Measurements from ENCODE around the gene MPST. TPM values are rescaled to one million over a fixed set of nuclear protein-coding genes. Genes with fewer than 3 reads are reported as not detected.

Gene MPST
- total and polyA plus RNA-seq, 2 donors from 2014 or later: 44.4 to 167 TPM

DNA sequence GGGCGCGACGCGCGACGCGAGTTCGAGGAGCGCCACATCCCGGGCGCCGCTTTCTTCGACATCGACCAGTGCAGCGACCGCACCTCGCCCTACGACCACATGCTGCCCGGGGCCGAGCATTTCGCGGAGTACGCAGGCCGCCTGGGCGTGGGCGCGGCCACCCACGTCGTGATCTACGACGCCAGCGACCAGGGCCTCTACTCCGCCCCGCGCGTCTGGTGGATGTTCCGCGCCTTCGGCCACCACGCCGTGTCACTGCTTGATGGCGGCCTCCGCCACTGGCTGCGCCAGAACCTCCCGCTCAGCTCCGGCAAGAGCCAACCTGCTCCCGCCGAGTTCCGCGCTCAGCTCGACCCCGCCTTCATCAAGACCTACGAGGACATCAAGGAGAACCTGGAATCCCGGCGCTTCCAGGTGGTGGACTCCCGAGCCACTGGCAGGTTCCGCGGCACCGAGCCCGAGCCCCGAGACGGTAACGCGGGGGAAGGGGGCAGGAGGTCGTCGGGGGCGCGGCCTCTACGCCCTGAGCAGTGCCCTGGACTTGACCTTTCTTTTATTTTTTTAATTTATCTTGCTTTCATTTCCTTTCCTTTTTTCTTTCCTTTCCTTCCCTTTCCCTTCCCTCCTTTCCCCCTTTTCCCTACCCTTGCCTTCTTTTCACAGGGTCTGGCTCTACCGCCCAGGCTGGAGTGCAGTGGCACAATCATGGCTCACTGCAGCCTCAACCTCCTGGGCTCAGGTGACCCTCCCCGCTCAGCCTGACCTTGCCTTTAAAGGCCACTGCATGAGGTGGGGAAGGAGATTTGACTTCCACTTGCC is 5.0 kb downstream of the MPST start:
- peak overlapping the region in 2 of 3 donors; percentile 2 to 35 for H3K4me3 ChIP-seq (ENCODE audit: low read length in 3 of 3)
- peaks cover 2 to 15% (median 2%) of the 10 kb centered on the region in 3 donors for H3K36me3 ChIP-seq (ENCODE audit: control insufficient read depth in 2 of 3, insufficient read depth in 3 of 3, low read length in 3 of 3)
- peak overlapping the region; percentile 42 to 43 for H3K27ac ChIP-seq (ENCODE audit: low read depth in 2 of 2, low read length in 2 of 2)
- H3K27me3 ChIP-seq (ENCODE audit: control insufficient read depth, insufficient read depth, low read length): no peaks in the 10 kb centered on the region
- DNase-seq (peak in 1 of 5 donors; percentile 67), FAIRE-seq (no peak)
- TF ChIP-seq, protein P1, sequence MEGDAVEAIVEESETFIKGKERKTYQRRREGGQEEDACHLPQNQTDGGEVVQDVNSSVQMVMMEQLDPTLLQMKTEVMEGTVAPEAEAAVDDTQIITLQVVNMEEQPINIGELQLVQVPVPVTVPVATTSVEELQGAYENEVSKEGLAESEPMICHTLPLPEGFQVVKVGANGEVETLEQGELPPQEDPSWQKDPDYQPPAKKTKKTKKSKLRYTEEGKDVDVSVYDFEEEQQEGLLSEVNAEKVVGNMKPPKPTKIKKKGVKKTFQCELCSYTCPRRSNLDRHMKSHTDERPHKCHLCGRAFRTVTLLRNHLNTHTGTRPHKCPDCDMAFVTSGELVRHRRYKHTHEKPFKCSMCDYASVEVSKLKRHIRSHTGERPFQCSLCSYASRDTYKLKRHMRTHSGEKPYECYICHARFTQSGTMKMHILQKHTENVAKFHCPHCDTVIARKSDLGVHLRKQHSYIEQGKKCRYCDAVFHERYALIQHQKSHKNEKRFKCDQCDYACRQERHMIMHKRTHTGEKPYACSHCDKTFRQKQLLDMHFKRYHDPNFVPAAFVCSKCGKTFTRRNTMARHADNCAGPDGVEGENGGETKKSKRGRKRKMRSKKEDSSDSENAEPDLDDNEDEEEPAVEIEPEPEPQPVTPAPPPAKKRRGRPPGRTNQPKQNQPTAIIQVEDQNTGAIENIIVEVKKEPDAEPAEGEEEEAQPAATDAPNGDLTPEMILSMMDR (IDR thresholded peaks at IDR 0.05; ENCODE audit: borderline replicate concordance, extremely low read depth, insufficient read depth): no peak
- H3K4me1 ChIP-seq (ENCODE audit: control insufficient read depth in 2 of 3, insufficient read depth in 2 of 3, low read depth in 1 of 3, low read length in 3 of 3): peaks cover 0 to 21% (median 5%) of the 10 kb centered on the region in 3 donors
- H3K9ac ChIP-seq (ENCODE audit: low read length in 3 of 3): no peak overlapping the region
- intact Hi-C loops (cut with DNase I): no loop called here
- H3K9me3 ChIP-seq (ENCODE audit: control insufficient read depth in 2 of 3, insufficient read depth in 1 of 3, low read length in 3 of 3): no peaks in the 10 kb centered on the region

DNA sequence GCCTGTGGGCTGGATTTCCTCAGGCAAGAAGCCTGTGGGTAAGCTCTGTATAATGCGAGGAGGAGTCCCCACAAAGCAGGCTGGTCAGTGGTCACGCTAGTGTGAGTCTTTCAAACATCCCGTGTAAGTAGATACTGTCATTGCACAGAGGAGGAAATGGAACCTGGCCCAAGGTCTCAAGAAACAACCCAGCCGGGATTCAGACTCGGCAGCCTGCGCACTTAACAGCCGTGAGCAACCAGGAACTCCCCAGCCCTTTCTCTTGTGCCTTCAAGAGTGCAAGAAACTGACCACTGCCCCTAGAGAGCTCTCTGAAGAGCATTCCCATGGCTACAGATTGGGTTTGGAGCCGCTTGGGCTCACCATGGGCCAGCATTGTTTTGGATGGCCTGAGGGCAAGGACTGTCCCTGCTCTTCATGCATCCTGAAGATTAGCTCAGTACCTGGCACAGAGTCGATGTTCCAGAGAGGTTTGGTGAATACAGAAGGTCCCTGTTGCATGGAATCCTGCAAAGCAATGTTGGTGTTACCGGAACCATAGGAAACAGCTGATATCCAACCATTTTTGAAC is 6.0 kb downstream of the MPST start:
- peaks cover 2 to 15% (median 2%) of the 10 kb centered on the region in 3 donors for H3K36me3 ChIP-seq (ENCODE audit: control insufficient read depth in 2 of 3, insufficient read depth in 3 of 3, low read length in 3 of 3)
- H3K9ac ChIP-seq (ENCODE audit: low read length in 3 of 3): no peak overlapping the region
- intact Hi-C loops (cut with DNase I): no loop called here
- TF ChIP-seq, protein P1 (IDR thresholded peaks at IDR 0.05; ENCODE audit: borderline replicate concordance, extremely low read depth, insufficient read depth): no peak
- FAIRE-seq: no peak
- H3K4me1 ChIP-seq (ENCODE audit: control insufficient read depth in 2 of 3, insufficient read depth in 2 of 3, low read depth in 1 of 3, low read length in 3 of 3): peaks cover 0 to 21% (median 5%) of the 10 kb centered on the region in 3 donors
- H3K4me3 ChIP-seq (ENCODE audit: low read length in 3 of 3): peak overlapping the region in 2 of 3 donors; percentile 2 to 35
- peak overlapping the region in 1 of 2 donors; percentile 42 for H3K27ac ChIP-seq (ENCODE audit: low read depth in 2 of 2, low read length in 2 of 2)
- no peaks in the 10 kb centered on the region for H3K9me3 ChIP-seq (ENCODE audit: control insufficient read depth in 2 of 3, insufficient read depth in 1 of 3, low read length in 3 of 3)
- H3K27me3 ChIP-seq (ENCODE audit: control insufficient read depth, insufficient read depth, low read length): no peaks in the 10 kb centered on the region
- DNase-seq: peak in 4 of 5 donors; percentile 15 to 75 (median 64)

DNA sequence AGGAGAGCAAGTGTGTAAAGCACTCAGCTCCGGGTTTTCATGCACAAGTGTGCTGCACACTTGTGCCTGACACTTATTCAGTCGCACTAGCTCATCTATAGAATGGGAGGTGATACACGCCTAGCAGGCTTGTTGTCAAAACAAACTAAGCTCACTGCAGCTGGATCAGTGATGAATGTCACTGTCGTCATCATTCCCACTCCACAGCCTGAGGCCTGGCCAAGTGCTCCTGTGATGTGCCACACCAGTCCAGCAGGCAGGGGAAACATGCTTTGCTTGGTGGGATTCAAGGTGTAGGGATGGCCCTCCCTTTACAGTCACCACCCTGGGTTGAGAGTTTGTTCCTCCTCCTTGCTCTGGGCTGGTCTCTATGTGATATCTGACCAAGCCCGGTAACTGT is 6.8 kb downstream of the MPST start:
- FAIRE-seq: no peak
- Histone ChIP-seq H3K9me3 (ENCODE audit: control insufficient read depth in 2 of 3, insufficient read depth in 1 of 3, low read length in 3 of 3) (no peaks in the 10 kb centered on the region), H3K9ac (ENCODE audit: low read length in 3 of 3) (no peak overlapping the region), H3K4me3 (ENCODE audit: low read length in 3 of 3) (no peak overlapping the region), H3K4me1 (ENCODE audit: control insufficient read depth in 2 of 3, insufficient read depth in 2 of 3, low read depth in 1 of 3, low read length in 3 of 3) (peaks cover 0 to 21% (median 5%) of the 10 kb centered on the region in 3 donors), H3K36me3 (ENCODE audit: control insufficient read depth in 2 of 3, insufficient read depth in 3 of 3, low read length in 3 of 3) (peaks cover 2 to 15% (median 2%) of the 10 kb centered on the region in 3 donors), H3K27me3 (ENCODE audit: control insufficient read depth, insufficient read depth, low read length) (no peaks in the 10 kb centered on the region), H3K27ac (ENCODE audit: low read depth in 2 of 2, low read length in 2 of 2) (no peak overlapping the region)
- intact Hi-C loops (cut with DNase I): no loop called here
- DNase-seq: peak in 1 of 5 donors; percentile 18
- TF ChIP-seq, protein P1 (IDR thresholded peaks at IDR 0.05; ENCODE audit: borderline replicate concordance, extremely low read depth, insufficient read depth): no peak

Data from kidney (tissue), 14 donors.